B cell (primary cell): ENCODE measurements around the gene LYPD3. TPM values are rescaled to one million over a fixed set of nuclear protein-coding genes. Genes with fewer than 3 reads are reported as not detected.

Source experiments
- ATAC-seq: fragments of 200-7000 bp; cut with Tn5 transposase; one replicate; pipeline ENCODE4 v1.10.0; 2021; ENCODE audit warnings: low read depth, mild to moderate bottlenecking, moderate number of reproducible peaks, moderate library complexity
- CTCF ChIA-PET: fragments of 350-600 bp; sonication (Branson Sonifier 250); formaldehyde crosslinking; loops from one replicate; lab custom pipeline; 2021; ENCODE audit warnings: antibody characterized with exemption, inconsistent platforms; lab: Charles Lee
- POLR2A ChIA-PET: fragments of 350-600 bp; sonication (Branson Sonifier 250); formaldehyde crosslinking; loops from one replicate; lab custom pipeline; 2021; ENCODE audit warnings: antibody characterized with exemption; lab: Charles Lee
- DNase-seq: peaks from one replicate; pipeline ENCODE4 v3.0.0; 2013
- H2AFZ ChIP-seq: 2 replicates; pipeline ENCODE4 v1.6.1; 2012; ENCODE audit warnings: mild to moderate bottlenecking, low read depth, low read length; ENCODE audit not compliant: insufficient read depth, poor library complexity, severe bottlenecking
- H3K27ac ChIP-seq, 2 donors: 1 replicate in 1 of 2; 2 replicates in 1 of 2; pipeline ENCODE4 v1.5.1; 2012 to 2013; ENCODE audit warnings: low read length in 2 of 2, mild to moderate bottlenecking in 2 of 2, moderate library complexity in 1 of 2
- H3K27me3 ChIP-seq, 4 experiments: fragments of 200-600 bp in 1 of 4; sonication (generic) in 1 of 4; replicated peaks in 1 of 4; 1 replicate in 2 of 4; 2 replicates in 2 of 4; pipeline versions ENCODE4 v1.6.1 to v1.7.0; 2013 to 2016; ENCODE audit warnings: low read length in 3 of 4, mild to moderate bottlenecking in 2 of 4, mixed read lengths in 1 of 4, moderate library complexity in 1 of 4; ENCODE audit not compliant: insufficient read depth in 4 of 4, control insufficient read depth in 3 of 4; ENCODE audit errors: control extremely low read depth in 1 of 4
- H3K36me3 ChIP-seq, 2 experiments: replicated peaks in 1 of 2; 1 replicate in 1 of 2; 2 replicates in 1 of 2; pipeline versions ENCODE4 v1.6.1 to v1.7.1; 2013; ENCODE audit warnings: low read length in 1 of 2; ENCODE audit not compliant: insufficient read depth in 2 of 2, control insufficient read depth in 1 of 2; ENCODE audit errors: control extremely low read depth in 1 of 2, extremely low read depth in 1 of 2
- H3K4me1 ChIP-seq, 2 donors: fragments of 200-600 bp in 1 of 2; sonication (generic) in 1 of 2; 1 replicate in 1 of 2; 2 replicates in 1 of 2; pipeline versions ENCODE4 v1.5.1 to v1.6.1; 2013 to 2017; ENCODE audit warnings: low read length in 2 of 2; ENCODE audit not compliant: control insufficient read depth in 2 of 2, insufficient read depth in 2 of 2
- H3K4me2 ChIP-seq: replicated peaks from 2 replicates; pipeline ENCODE3; 2012; ENCODE audit warnings: mild to moderate bottlenecking, low read depth, low read length; ENCODE audit not compliant: poor library complexity, severe bottlenecking
- H3K4me3 ChIP-seq, 5 experiments: fragments of 200-600 bp in 1 of 5; sonication (generic) in 1 of 5; 1 replicate in 3 of 5; 2 replicates in 2 of 5; pipeline versions ENCODE4 v1.5.1 to v1.7.0; 2011 to 2016; ENCODE audit warnings: low read length in 4 of 5, mild to moderate bottlenecking in 4 of 5, low read depth in 2 of 5, control low read depth in 1 of 5, moderate library complexity in 1 of 5; ENCODE audit not compliant: insufficient read depth in 1 of 5; ENCODE audit errors: control extremely low read depth in 1 of 5, extremely low read depth in 1 of 5
- H3K79me2 ChIP-seq: fragments of 200-600 bp; sonication (generic); one replicate; pipeline ENCODE4 v1.6.0; 2016; ENCODE audit warnings: low read length; ENCODE audit not compliant: control insufficient read depth, insufficient read depth
- H3K9ac ChIP-seq: fragments of 200-600 bp; sonication (generic); 2 replicates; pipeline ENCODE4 v1.6.1; 2017; ENCODE audit warnings: mild to moderate bottlenecking, low read length, moderate library complexity
- H3K9me3 ChIP-seq, 3 donors: one replicate each; pipeline versions ENCODE4 v1.6.1 to v1.7.1; 2013; ENCODE audit warnings: low read length in 2 of 3; ENCODE audit not compliant: control insufficient read depth in 2 of 3, insufficient read depth in 1 of 3; ENCODE audit errors: control extremely low read depth in 1 of 3
- H4K20me1 ChIP-seq: 2 replicates; pipeline ENCODE4 v1.6.0; 2012; ENCODE audit warnings: mild to moderate bottlenecking, low read length; ENCODE audit not compliant: insufficient read depth, control insufficient read depth, poor library complexity, severe bottlenecking
- H3K27ac Mint-ChIP-seq: one replicate; pipeline ENCODE4 v1.8.0; 2021; ENCODE audit warnings: mixed read lengths
- H3K27me3 Mint-ChIP-seq: one replicate; pipeline ENCODE4 v1.8.0; 2021; ENCODE audit warnings: mixed read lengths
- H3K4me1 Mint-ChIP-seq: one replicate; pipeline ENCODE4 v1.8.0; 2021; ENCODE audit warnings: mixed read lengths
- H3K4me3 Mint-ChIP-seq: one replicate; pipeline ENCODE4 v1.8.0; 2021; ENCODE audit warnings: mixed read lengths
- H3K9me3 Mint-ChIP-seq: one replicate; pipeline ENCODE4 v1.8.0; 2022; ENCODE audit warnings: mixed read lengths; ENCODE audit not compliant: insufficient read depth
- EZH2 ChIP-seq: IDR thresholded peaks from 2 replicates; pipeline ENCODE4 v1.6.1; 2012; ENCODE audit warnings: borderline replicate concordance, low read depth, mild to moderate bottlenecking, moderate library complexity, low read length; ENCODE audit not compliant: insufficient read depth, poor library complexity, severe bottlenecking
- WGBS: methylation state at CpG from one replicate; pipeline ENCODE4 v1.1.5; 2013; ENCODE audit warnings: missing lambda C conversion rate; ENCODE audit not compliant: insufficient coverage; 5-methylcytosine and 5-hydroxymethylcytosine counted together
- intact Hi-C: fragments of 100-400 bp; cut with micrococcal nuclease; formaldehyde crosslinking; loops from one replicate; pipeline ENCODE4 v1.10.0; 2022
- polyA plus RNA-seq: library from polyadenylated mRNA; depleted of rRNA; stranded (reverse); fragments of >200 nt; gene quantifications from 2 replicates; pipeline ENCODE4 v1.2.3, GENCODE V29; 2012
- total RNA-seq, 2 donors: library from RNA; stranded (reverse); fragments of 120-200 nt in 1 of 2; gene quantifications; 1 replicate in 1 of 2; 2 replicates in 1 of 2; pipeline versions ENCODE4 v1.2.3 to v1.2.4, GENCODE V29; 2013 to 2022
- TF ChIP-seq, protein P1 (sequence below): fragments of 200-600 bp; IDR thresholded peaks from one replicate; pipeline ENCODE4 v1.8.0; 2022; ENCODE audit warnings: antibody characterized with exemption, mild to moderate bottlenecking

Gene LYPD3
- total and polyA plus RNA-seq, 2 donors (not counting 1 experiment from before 2014, with no cell fraction given) = 0.27 to 2.2 TPM

DNA sequence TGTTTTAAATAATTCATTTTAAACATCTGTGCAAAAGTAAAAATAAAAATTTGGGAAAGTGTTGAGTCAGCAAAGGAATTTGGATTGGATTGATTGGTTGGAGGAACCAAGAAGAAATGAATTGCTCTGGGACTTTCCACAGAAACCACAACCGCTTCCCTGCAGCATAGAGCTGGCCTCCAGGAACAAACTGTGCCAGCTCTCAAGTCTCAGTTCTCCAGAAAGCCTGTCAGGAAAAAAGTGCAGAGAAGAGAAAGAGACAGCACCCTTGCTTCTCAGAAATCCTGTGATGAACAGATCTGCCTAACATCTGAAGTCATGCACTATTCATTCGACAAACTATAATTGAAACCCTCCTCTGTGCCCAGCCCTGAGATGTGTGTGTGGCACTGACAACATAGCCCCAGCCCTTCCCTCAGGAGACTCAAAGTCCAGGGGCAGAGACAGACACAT, 14.8 kb downstream of the LYPD3 start:
- CTCF ChIA-PET = interaction anchor here (18.4 kb wide), 1 partner anchor 72 kb away, joined by 644 read pairs; the partner anchor contains the start of gene ETHE1
- H3K27ac ChIP-seq = no peak overlapping the region
- H3K9me3 ChIP-seq = peaks cover 0 to 2% (median 0%) of the 10 kb centered on the region in 3 donors
- Mint-ChIP-seq H3K27me3 (peaks cover 7% of the 10 kb centered on the region), H3K27ac (no peak overlapping the region), H3K4me1 (peaks cover 5% of the 10 kb centered on the region), H3K4me3 (no peak overlapping the region), H3K9me3 (no peaks in the 10 kb centered on the region)
- H3K79me2 ChIP-seq = no peaks in the 10 kb centered on the region
- DNase-seq = no peak
- H3K4me1 ChIP-seq = peaks cover 0 to 7% of the 10 kb centered on the region in 2 donors
- no peaks in the 10 kb centered on the region for H3K36me3 ChIP-seq
- no peaks in the 10 kb centered on the region for H4K20me1 ChIP-seq
- H3K4me2 ChIP-seq = no peak overlapping the region
- intact Hi-C loops = no loop called here
- H2AFZ ChIP-seq = no peak overlapping the region
- no peak overlapping the region for H3K4me3 ChIP-seq
- no peak for ATAC-seq
- WGBS = 50% methylated on average over 1 of the region's 2 CpGs
- no peaks in the 10 kb centered on the region for H3K27me3 ChIP-seq
- POLR2A ChIA-PET = no interaction called here
- H3K9ac ChIP-seq = no peak overlapping the region
- TF ChIP-seq EZH2 = no peak
- TF ChIP-seq, protein P1, sequence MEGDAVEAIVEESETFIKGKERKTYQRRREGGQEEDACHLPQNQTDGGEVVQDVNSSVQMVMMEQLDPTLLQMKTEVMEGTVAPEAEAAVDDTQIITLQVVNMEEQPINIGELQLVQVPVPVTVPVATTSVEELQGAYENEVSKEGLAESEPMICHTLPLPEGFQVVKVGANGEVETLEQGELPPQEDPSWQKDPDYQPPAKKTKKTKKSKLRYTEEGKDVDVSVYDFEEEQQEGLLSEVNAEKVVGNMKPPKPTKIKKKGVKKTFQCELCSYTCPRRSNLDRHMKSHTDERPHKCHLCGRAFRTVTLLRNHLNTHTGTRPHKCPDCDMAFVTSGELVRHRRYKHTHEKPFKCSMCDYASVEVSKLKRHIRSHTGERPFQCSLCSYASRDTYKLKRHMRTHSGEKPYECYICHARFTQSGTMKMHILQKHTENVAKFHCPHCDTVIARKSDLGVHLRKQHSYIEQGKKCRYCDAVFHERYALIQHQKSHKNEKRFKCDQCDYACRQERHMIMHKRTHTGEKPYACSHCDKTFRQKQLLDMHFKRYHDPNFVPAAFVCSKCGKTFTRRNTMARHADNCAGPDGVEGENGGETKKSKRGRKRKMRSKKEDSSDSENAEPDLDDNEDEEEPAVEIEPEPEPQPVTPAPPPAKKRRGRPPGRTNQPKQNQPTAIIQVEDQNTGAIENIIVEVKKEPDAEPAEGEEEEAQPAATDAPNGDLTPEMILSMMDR = no peak

DNA sequence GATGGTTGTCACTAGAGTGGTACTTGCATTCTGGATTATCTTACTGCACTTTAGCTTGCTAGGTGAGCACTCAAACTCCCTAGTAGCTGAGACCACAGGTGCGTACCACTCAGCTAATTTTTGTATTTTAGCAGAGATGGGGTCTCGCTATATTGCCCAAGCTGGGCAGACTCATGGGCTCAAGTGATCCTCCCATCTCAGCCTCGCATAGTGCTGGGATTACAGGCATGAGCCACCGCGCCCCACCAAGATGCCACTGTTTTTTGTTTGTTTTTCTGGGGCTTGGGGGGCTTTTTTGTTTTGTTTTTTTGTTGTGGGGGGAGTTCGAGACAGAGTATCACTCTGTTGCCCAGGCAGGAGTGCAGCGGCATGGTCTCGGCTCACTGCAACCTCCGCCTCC, 17.8 kb downstream of the LYPD3 start:
- Histone ChIP-seq H3K9ac (no peak overlapping the region), H3K4me3 (no peak overlapping the region), H3K79me2 (no peaks in the 10 kb centered on the region), H3K9me3 (peaks cover 0 to 1% (median 0%) of the 10 kb centered on the region in 3 donors), H4K20me1 (no peaks in the 10 kb centered on the region), H3K4me1 (peaks cover 0 to 7% of the 10 kb centered on the region in 2 donors), H3K27me3 (no peaks in the 10 kb centered on the region), H3K27ac (no peak overlapping the region), H3K4me2 (no peak overlapping the region), H2AFZ (no peak overlapping the region), H3K36me3 (no peaks in the 10 kb centered on the region)
- WGBS = over 99% methylated on average over 9 of the region's 9 CpGs
- DNase-seq = no peak
- H3K27ac Mint-ChIP-seq = no peak overlapping the region
- CTCF ChIA-PET = interaction anchor here (0.7 to 18.4 kb wide), 40 partner anchors 9 to 362 kb away, joined by 3 to 644 read pairs (median 6); partner anchors contain the start of genes ETHE1, IRGQ, LYPD3 and PHLDB3
- peaks cover 5% of the 10 kb centered on the region for H3K4me1 Mint-ChIP-seq
- no peak overlapping the region for H3K4me3 Mint-ChIP-seq
- H3K27me3 Mint-ChIP-seq = peaks cover 5% of the 10 kb centered on the region
- intact Hi-C loops = loop anchor here (1.0 to 10.0 kb wide), 4 partner anchors 72 to 365 kb away; partner anchors contain the start of gene KCNN4
- no peak for TF ChIP-seq EZH2
- TF ChIP-seq, protein P1 = no peak
- ATAC-seq = no peak
- POLR2A ChIA-PET = interaction anchor here (1.6 kb wide), 1 partner anchor 71 kb away, joined by 18 read pairs; no protein-coding TSS in a partner anchor
- no peaks in the 10 kb centered on the region for H3K9me3 Mint-ChIP-seq
